NCI-H526 (cell line): ENCODE results near the gene ASTN2.
A peak's percentile ranks its signal among the peaks of the same experiment; 100 is the strongest.
"Not testable (repeated sequence)": the region's sequence is repeated elsewhere in the genome, so short reads cannot be mapped to it uniquely, and the experiment has no call there.

ENCODE experiments used
- DNase-seq, 2 experiments: peaks; one replicate each; lab custom pipeline; 2025; lab: John Stamatoyannopoulos, UW

Gene ASTN2

DNA sequence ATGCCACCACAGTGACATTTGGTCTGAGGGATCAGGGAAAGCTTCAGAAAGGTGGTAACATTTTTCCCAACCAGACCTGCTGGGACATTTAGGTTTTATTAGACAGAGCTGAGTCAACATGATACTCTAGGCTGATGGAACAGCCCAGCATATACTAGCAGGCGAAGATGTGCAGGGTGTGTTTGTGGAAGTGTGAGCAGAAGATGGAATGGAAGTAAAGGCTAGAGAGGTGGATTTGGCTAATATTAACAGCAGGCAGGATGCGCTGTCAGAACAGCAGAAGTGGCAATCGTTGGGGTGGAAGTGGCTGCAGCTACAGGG, 340.6 kb downstream of the ASTN2 start:
- DNase-seq = no peak

- DNase-seq = peak; percentile 32 to 73
Measured at GRCh38 chr9:117073539-117074341, 341.1 kb downstream of the ASTN2 start.

GRCh38 chr9:117073071-117073470, 341.8 kb downstream of the ASTN2 start:
- no peak for DNase-seq

DNA sequence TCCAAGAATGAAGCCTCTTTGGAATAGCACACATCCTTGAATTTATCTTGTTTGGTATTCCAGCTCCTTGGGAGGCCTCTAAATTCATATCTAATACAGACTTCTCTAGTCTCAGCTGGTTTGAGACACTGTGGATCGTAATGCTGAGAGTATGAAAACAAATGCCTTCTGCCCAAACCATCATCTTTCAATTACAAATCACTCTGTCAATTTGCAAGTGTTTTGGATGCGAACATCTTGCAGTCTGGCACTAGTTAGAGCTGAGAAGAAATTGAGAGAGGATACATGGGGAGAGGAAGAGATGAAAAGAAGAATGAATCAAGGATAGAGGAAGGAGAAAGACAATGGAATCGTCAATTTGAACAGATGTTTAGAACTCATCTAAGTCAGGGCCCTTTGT, 342.6 kb downstream of the ASTN2 start:
- no peak for DNase-seq

DNA sequence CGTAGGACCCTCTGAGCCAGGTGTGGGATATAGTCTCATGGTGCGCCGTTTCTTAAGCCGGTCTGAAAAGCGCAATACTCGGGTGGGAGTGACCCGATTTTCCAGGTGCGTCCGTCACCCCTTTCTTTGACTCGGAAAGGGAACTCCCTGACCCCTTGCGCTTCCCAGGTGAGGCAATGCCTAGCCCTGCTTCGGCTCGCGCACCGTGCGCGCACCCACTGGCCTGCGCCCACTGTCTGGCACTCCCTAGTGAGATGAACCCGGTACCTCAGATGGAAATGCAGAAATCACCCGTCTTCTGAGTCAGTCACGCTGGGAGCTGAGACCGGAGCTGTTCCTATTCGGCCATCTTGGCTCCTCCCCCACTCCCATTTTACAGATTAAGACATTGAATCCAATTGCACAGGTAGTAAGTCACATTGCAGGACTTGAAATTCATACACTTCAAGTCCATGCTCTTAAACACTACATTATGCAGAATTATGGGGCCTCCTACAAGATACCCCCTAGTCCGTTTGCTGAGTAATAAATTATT, 343.1 kb downstream of the ASTN2 start:
- DNase-seq = not testable (repeated sequence)

DNA sequence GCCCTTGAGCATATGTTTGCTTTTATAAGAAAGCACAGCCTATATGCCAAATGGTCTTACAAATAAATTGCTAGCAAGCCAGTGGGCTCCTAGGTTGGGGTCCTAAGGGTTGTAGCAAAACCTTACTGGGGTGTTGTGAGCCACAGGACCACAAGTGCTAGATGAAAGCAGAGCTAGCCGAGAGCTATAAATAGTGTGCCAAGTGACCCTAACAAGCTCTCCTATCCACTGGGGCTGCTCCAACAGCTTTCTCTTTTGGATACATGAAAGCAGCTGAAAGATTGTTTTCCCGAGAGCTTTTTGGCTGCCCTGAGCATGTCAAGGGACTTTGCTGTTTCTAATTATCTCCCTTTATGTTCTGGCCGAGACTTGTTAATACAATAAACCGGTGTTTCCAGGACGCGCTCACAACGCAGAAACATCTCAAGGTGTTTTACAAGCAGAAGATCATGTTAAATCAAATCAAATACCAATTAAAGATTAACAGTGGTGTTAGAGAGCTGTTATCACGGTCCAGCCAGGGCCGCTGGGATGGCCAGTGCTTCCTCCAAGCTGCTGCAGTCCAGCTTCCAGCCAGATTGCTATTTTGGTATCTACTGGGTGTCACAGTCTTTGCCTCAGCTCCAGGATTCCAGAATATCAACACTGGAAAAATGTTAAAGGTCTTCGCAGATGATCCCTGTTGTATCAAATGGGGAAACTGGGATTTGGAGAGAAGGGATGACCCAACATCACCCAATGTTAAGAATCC, 351.0 kb downstream of the ASTN2 start:
- no peak for DNase-seq

DNA sequence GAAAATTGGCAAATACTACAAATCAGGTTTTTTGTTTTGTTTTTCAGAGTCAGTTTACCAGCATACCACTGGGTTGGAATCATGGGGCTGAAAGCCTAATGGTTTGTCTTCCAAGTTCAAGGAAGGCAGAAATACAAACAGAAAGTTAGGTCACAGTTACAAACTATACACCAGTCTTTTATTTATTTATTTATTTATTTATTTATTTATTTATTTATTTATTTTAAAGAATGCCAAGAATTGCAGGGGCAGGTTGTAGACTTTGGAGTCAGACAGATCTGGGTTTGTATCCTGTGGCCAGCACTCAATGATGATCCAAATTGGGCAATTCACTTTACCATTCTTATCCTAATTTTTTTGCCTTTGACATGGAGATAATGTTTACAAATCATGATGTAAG, 353.9 kb downstream of the ASTN2 start:
- DNase-seq = no peak

DNA sequence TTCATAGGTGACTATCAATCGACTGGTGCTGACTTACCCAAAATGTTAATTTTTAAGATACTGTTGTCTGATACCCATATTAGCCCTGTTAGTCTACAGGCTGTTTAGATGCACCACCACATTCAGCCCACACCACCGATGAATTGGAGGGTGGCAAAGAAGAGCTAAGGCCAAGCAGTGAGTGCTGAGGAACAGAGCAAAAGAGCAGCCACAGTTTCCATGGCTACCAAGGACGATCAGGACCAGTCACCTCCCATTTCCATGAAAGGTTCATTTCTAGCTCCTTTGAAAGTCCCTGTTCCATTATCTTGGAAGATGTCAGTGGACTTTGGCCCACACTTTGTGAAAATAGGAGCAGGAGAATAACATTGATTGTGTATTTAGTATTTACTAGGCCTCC, 364.9 kb downstream of the ASTN2 start:
- DNase-seq = no peak

DNA sequence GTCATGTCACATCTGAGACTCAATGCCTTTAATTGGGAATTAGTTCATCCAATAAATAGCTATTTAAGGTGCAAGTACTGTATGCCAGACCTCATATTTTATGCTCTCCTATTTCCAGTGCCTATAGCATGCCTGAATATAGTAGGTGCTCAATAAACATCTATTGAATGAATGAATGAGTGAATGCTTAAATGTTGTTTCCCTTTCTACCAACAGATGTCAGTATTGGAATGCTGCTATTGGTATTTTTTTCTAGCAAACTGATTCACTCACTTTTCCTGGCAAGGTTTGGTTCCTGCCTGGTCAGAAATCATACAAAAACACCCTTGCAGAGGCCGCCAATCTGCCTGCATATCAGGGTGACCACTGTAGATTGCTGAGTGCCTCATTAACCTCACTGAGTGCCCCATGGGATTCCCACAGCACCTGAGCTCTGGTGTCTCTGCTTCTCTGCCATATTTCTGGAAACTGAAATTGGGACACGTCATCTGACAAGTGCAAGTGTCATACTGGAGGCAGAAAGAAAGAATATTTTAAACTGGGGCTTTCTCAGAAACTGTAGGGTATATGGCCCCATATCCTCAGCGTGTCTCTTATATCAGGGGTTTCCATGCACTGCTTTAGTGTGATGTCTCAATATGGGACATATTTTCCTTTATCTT, 368.1 kb downstream of the ASTN2 start:
- DNase-seq = no peak

DNA sequence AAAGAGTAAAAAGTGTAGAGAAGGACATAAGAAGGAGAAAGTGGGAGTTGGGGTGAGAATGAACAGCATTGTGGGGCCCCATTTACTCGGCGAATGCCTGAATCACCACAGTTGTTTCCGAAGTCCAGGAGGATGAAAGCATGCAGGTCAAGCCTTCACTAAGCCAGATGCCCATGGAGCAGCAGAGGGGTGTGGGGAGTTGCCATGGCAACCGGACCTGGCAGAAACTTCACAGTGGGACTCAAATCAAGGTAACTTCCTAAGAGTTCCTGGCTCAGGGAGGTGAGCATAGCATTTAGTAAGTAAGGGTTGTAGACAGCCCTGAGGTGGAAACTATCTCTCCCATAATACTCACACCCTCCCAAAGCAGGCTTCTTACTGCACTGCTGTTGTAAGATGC, 370.6 kb downstream of the ASTN2 start:
- DNase-seq = no peak

DNA sequence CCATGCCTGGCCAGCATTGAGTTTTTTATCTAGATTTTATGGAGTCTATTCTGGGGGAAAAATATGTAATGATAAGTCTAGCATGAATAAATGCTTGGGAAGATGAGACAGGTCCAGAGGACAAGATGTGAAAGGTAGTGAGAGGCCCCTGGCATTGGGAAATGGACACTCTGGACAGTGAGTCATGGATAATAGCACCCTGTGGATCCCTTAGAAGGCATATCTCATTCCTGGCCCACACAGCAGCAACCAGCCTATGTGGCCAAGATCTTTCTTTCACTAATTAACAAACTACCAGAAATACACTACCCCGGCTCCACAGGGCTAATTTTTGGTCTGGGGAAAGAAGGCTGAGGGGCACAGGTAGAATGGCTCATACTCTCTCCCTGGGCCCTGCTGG, 371.7 kb downstream of the ASTN2 start:
- DNase-seq = no peak

- DNase-seq = no peak
Measured at GRCh38 chr9:117035546-117035945, 379.3 kb downstream of the ASTN2 start.

- DNase-seq = no peak
Measured at GRCh38 chr9:117034866-117035265, 380.0 kb downstream of the ASTN2 start.

GRCh38 chr9:117030254-117030768, 384.5 kb downstream of the ASTN2 start:
- no peak for DNase-seq

- DNase-seq = no peak
Measured at GRCh38 chr9:117029341-117029740, 385.5 kb downstream of the ASTN2 start.

DNA sequence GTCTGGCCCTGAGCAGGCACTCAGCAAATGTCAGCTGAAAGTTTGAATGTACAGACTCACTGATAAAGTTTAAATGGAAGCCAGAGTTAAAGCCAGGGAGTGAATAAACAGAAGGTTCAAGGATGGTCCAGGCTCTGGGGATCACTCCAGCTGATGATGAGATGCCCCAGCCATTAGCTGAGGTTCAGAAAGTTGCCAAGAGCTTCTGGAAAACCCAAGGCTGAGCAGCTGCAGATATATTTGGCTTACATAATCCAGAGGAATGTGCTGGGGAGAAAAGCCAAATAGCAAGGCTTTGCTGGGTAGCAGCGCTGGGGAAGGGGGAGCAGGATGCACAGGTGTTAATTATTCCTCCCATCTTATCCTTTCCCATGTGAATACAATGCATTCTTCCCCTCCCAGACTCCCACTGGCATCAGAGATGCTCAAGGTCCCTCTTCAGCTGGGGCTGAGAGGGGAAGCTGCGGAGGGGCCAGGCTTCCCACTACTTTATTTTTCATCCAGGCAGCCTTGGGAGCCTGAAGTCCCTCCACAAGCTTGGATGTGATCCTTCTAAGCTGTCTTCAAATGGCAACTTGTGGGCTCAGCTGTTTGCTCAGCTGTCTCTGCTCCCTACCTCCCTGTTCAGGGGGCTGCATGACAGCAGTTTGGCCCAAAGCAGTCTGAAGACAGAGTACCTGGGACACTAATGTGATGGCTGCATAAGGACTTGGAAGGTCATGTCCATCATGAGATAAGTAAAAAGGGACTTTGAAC, 386.6 kb downstream of the ASTN2 start:
- no peak for DNase-seq

DNA sequence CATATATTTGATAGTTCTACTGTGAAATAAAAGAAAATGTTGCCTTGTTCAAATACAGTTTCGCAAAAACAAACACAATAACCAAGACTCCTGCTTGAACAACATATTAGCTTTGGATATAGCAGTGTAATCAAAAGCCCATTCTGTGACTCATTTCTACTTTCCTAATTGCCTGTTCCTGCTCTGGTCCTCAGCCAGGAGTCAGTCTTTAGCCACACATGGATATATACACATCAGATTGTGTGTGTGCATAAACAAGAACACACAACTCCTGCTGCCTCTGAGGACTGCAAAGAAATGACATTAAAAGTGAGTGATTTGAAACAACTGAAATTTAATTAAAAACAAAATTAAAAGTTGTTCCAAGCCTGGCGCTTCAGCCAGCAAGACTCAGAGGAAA, 393.0 kb downstream of the ASTN2 start:
- no peak for DNase-seq

- DNase-seq = no peak
Measured at GRCh38 chr9:117018966-117019617, 395.8 kb downstream of the ASTN2 start.

GRCh38 chr9:117017414-117017985, 397.4 kb downstream of the ASTN2 start:
- no peak for DNase-seq

- no peak for DNase-seq
Measured at GRCh38 chr9:117014061-117014460, 400.8 kb downstream of the ASTN2 start.

GRCh38 chr9:117013440-117013995, 401.3 kb downstream of the ASTN2 start:
- no peak for DNase-seq
